ENCODE measurements around the gene MINDY1. TPM values are rescaled to one million over a fixed set of nuclear protein-coding genes. Genes with fewer than 3 reads are reported as not detected.

The MINDY1 gene
- polyA plus RNA-seq, 1 donor from 2014 or later: 16.1 TPM

DNA sequence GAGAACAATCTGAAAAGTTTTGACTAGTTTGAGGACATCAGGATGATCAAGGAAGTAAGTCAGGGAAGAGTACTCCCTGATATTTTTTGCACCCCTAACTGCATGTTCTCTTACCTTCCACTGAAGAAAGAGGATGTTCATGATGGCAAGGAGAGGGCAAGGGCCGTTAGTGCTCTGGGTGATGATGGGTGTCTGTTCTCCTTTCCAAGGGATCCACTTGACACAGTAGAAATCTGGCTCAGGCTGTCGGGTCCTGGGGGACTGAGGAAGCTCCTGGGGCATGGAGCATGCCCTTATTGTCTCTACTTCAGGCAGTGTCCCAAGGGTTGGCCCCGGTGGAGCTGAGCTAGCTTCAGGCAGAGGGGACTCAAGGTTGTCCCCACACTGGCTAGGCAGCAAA lies 4.7 kb downstream of the MINDY1 start:
- TF ChIP-seq EZH2 (IDR thresholded peaks at IDR 0.05; ENCODE audit: borderline replicate concordance, insufficient read depth, low read length, poor library complexity, severe bottlenecking) (no peak), POLR2AphosphoS5 (IDR thresholded peaks at IDR 0.05) (no peak)
- Histone ChIP-seq H3K4me2 (ENCODE audit: low read length) (no peak overlapping the region), H3K79me2 (replicated peaks; ENCODE audit: insufficient read depth, low read length) (peaks cover 27% of the 10 kb centered on the region), H3K36me3 (ENCODE audit: insufficient read depth, low read length) (no peaks in the 10 kb centered on the region), H3K4me3 (ENCODE audit: low read length) (no peak overlapping the region), H3K9ac (ENCODE audit: low read length) (no peak overlapping the region), H3K27me3 (ENCODE audit: insufficient read depth, low read depth, low read length) (no peaks in the 10 kb centered on the region), H3F3A (ENCODE audit: insufficient read depth, low read length, poor library complexity, severe bottlenecking) (no peaks in the 10 kb centered on the region), H4K20me1 (ENCODE audit: insufficient read depth) (no peaks in the 10 kb centered on the region), H3K9me2 (ENCODE audit: insufficient read depth, low read length) (no peaks in the 10 kb centered on the region), H3K27ac (ENCODE audit: low read length) (no peak overlapping the region), H3K9me3 (ENCODE audit: low read length) (no peaks in the 10 kb centered on the region), H2AFZ (ENCODE audit: low read depth, low read length) (no peak overlapping the region)

DNA sequence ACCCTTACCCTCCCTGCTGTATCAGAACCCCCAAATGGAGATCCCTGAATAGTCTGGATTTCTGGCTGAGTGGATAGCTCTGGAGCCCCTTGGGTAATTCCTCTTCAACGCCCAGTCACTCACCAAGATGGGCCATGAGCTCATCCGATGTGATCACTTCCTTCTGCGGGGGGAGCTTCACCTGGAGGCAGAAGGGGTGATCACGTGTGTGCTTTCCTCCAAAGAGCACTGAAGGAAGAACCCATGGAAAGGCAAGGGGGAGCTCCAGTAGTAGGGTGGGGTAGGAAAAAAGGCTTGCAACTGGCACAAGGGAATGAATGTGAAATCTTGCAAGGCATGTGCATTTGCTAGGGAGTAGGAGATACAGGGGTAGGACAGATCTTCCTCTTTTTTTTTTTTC lies 5.1 kb downstream of the MINDY1 start:
- Histone ChIP-seq H3K9me3 (ENCODE audit: low read length) (no peaks in the 10 kb centered on the region), H3K4me3 (ENCODE audit: low read length) (no peak overlapping the region), H3K27me3 (ENCODE audit: insufficient read depth, low read depth, low read length) (no peaks in the 10 kb centered on the region), H4K20me1 (ENCODE audit: insufficient read depth) (no peaks in the 10 kb centered on the region), H2AFZ (ENCODE audit: low read depth, low read length) (no peak overlapping the region), H3K9ac (ENCODE audit: low read length) (no peak overlapping the region), H3K4me2 (ENCODE audit: low read length) (no peak overlapping the region), H3K9me2 (ENCODE audit: insufficient read depth, low read length) (no peaks in the 10 kb centered on the region), H3K27ac (ENCODE audit: low read length) (no peak overlapping the region), H3F3A (ENCODE audit: insufficient read depth, low read length, poor library complexity, severe bottlenecking) (no peaks in the 10 kb centered on the region), H3K79me2 (replicated peaks; ENCODE audit: insufficient read depth, low read length) (peaks cover 27% of the 10 kb centered on the region), H3K36me3 (ENCODE audit: insufficient read depth, low read length) (no peaks in the 10 kb centered on the region)
- TF ChIP-seq, protein P1, sequence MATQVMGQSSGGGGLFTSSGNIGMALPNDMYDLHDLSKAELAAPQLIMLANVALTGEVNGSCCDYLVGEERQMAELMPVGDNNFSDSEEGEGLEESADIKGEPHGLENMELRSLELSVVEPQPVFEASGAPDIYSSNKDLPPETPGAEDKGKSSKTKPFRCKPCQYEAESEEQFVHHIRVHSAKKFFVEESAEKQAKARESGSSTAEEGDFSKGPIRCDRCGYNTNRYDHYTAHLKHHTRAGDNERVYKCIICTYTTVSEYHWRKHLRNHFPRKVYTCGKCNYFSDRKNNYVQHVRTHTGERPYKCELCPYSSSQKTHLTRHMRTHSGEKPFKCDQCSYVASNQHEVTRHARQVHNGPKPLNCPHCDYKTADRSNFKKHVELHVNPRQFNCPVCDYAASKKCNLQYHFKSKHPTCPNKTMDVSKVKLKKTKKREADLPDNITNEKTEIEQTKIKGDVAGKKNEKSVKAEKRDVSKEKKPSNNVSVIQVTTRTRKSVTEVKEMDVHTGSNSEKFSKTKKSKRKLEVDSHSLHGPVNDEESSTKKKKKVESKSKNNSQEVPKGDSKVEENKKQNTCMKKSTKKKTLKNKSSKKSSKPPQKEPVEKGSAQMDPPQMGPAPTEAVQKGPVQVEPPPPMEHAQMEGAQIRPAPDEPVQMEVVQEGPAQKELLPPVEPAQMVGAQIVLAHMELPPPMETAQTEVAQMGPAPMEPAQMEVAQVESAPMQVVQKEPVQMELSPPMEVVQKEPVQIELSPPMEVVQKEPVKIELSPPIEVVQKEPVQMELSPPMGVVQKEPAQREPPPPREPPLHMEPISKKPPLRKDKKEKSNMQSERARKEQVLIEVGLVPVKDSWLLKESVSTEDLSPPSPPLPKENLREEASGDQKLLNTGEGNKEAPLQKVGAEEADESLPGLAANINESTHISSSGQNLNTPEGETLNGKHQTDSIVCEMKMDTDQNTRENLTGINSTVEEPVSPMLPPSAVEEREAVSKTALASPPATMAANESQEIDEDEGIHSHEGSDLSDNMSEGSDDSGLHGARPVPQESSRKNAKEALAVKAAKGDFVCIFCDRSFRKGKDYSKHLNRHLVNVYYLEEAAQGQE (IDR thresholded peaks at IDR 0.05; ENCODE audit: borderline replicate concordance): no peak
- no peak for TF ChIP-seq SMC3 (conservative IDR thresholded peaks at IDR 0.05; ENCODE audit: poor library complexity)
- TF ChIP-seq EP300 (conservative IDR thresholded peaks at IDR 0.05; ENCODE audit: poor library complexity, severe bottlenecking): no peak
- no peak for TF ChIP-seq POLR2AphosphoS5 (IDR thresholded peaks at IDR 0.05)
- TF ChIP-seq RAD21 (conservative IDR thresholded peaks at IDR 0.05): no peak
- no peak for TF ChIP-seq EZH2 (IDR thresholded peaks at IDR 0.05; ENCODE audit: borderline replicate concordance, insufficient read depth, low read length, poor library complexity, severe bottlenecking)
- TF ChIP-seq TAF1 (IDR thresholded peaks at IDR 0.05; ENCODE audit: low read depth): no peak
- TF ChIP-seq MXI1 (conservative IDR thresholded peaks at IDR 0.05; ENCODE audit: poor library complexity, severe bottlenecking): no peak
- TF ChIP-seq, protein P2, sequence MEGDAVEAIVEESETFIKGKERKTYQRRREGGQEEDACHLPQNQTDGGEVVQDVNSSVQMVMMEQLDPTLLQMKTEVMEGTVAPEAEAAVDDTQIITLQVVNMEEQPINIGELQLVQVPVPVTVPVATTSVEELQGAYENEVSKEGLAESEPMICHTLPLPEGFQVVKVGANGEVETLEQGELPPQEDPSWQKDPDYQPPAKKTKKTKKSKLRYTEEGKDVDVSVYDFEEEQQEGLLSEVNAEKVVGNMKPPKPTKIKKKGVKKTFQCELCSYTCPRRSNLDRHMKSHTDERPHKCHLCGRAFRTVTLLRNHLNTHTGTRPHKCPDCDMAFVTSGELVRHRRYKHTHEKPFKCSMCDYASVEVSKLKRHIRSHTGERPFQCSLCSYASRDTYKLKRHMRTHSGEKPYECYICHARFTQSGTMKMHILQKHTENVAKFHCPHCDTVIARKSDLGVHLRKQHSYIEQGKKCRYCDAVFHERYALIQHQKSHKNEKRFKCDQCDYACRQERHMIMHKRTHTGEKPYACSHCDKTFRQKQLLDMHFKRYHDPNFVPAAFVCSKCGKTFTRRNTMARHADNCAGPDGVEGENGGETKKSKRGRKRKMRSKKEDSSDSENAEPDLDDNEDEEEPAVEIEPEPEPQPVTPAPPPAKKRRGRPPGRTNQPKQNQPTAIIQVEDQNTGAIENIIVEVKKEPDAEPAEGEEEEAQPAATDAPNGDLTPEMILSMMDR (IDR thresholded peaks at IDR 0.05; ENCODE audit: poor library complexity, severe bottlenecking): no peak

DNA sequence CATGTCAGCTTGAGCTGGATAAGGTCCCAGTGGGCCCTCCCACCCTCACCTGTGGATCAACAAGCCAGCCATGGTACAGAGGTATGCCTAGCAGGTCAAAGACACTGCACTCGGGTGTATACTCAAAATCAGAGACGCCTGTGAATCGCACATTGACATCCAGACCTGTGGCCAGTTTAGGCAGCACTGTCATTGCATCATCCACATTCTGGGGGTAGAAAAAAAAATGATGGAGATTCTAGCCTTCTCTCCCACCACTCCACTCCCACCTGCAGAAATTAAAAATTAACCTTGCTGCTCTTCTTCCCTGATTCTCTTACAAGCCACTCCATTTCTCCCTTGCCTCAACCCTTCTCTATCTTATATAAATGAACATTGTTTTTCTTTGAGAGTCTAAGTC lies 6.3 kb downstream of the MINDY1 start:
- H3K79me2 ChIP-seq (replicated peaks; ENCODE audit: insufficient read depth, low read length): peaks cover 20% of the 10 kb centered on the region
- H3K9me3 ChIP-seq (ENCODE audit: low read length): no peaks in the 10 kb centered on the region
- no peaks in the 10 kb centered on the region for H3K36me3 ChIP-seq (ENCODE audit: insufficient read depth, low read length)
- H3F3A ChIP-seq (ENCODE audit: insufficient read depth, low read length, poor library complexity, severe bottlenecking): no peaks in the 10 kb centered on the region
- TF ChIP-seq SMC3 (conservative IDR thresholded peaks at IDR 0.05; ENCODE audit: poor library complexity) (no peak), EP300 (conservative IDR thresholded peaks at IDR 0.05; ENCODE audit: poor library complexity, severe bottlenecking) (no peak), MXI1 (conservative IDR thresholded peaks at IDR 0.05; ENCODE audit: poor library complexity, severe bottlenecking) (no peak), RAD21 (conservative IDR thresholded peaks at IDR 0.05) (no peak), TAF1 (IDR thresholded peaks at IDR 0.05; ENCODE audit: low read depth) (no peak), EZH2 (IDR thresholded peaks at IDR 0.05; ENCODE audit: borderline replicate concordance, insufficient read depth, low read length, poor library complexity, severe bottlenecking) (no peak), POLR2AphosphoS5 (IDR thresholded peaks at IDR 0.05) (no peak)
- TF ChIP-seq, protein P1 (IDR thresholded peaks at IDR 0.05; ENCODE audit: borderline replicate concordance): no peak
- TF ChIP-seq, protein P2 (IDR thresholded peaks at IDR 0.05; ENCODE audit: poor library complexity, severe bottlenecking): no peak
- no peaks in the 10 kb centered on the region for H4K20me1 ChIP-seq (ENCODE audit: insufficient read depth)
- no peaks in the 10 kb centered on the region for H3K27me3 ChIP-seq (ENCODE audit: insufficient read depth, low read depth, low read length)
- no peak overlapping the region for H2AFZ ChIP-seq (ENCODE audit: low read depth, low read length)
- H3K9me2 ChIP-seq (ENCODE audit: insufficient read depth, low read length): no peaks in the 10 kb centered on the region
- H3K4me2 ChIP-seq (ENCODE audit: low read length): no peak overlapping the region
- H3K4me3 ChIP-seq (ENCODE audit: low read length): no peak overlapping the region
- no peak overlapping the region for H3K9ac ChIP-seq (ENCODE audit: low read length)
- H3K27ac ChIP-seq (ENCODE audit: low read length): no peak overlapping the region
